H1 (cell line): ENCODE data around the gene OR14A2. TPM values are rescaled to one million over a fixed set of nuclear protein-coding genes. Genes with fewer than 3 reads are reported as not detected.

Source experiments
- CTCF ChIA-PET: fragments of 300-600 bp; sonication (Branson Sonifier 250); formaldehyde crosslinking; loops from one replicate; lab custom pipeline; 2021; ENCODE audit not compliant: partially characterized antibody; lab: Charles Lee
- POLR2A ChIA-PET: fragments of 300-600 bp; sonication (Branson Sonifier 250); formaldehyde crosslinking; loops from one replicate; lab custom pipeline; 2021; ENCODE audit warnings: inconsistent platforms; ENCODE audit not compliant: partially characterized antibody; lab: Charles Lee
- DNase-seq, 2 experiments: peaks; one replicate each; pipeline versions ENCODE4 v3.0.0 to v3.0.0-alpha.2; 2010 to 2022; ENCODE audit warnings: low spot score in 2 of 2, low read depth in 1 of 2, mixed read lengths in 1 of 2
- FAIRE-seq: peaks from 2 replicates; lab custom pipeline; 2011; peaks lifted over from hg19 to GRCh38; lab: Jason Lieb, UNC
- H2AFZ ChIP-seq: 2 replicates; pipeline ENCODE4 v1.8.1; 2012; ENCODE audit warnings: low read length, inconsistent platforms
- H2AK5ac ChIP-seq: 2 replicates; pipeline ENCODE4 v1.6.1; 2013; ENCODE audit warnings: low read depth, low read length
- H2BK120ac ChIP-seq: replicated peaks from 2 replicates; pipeline ENCODE3; 2013; ENCODE audit warnings: low read depth, low read length, inconsistent platforms
- H2BK12ac ChIP-seq: 2 replicates; pipeline ENCODE4 v1.6.1; 2013; ENCODE audit warnings: low read depth, low read length
- H2BK15ac ChIP-seq: 2 replicates; pipeline ENCODE4 v1.6.1; 2013; ENCODE audit warnings: low read length
- H2BK20ac ChIP-seq: 2 replicates; pipeline ENCODE4 v1.6.1; 2013; ENCODE audit warnings: low read length
- H2BK5ac ChIP-seq: 2 replicates; pipeline ENCODE4 v1.6.1; 2013; ENCODE audit warnings: low read depth, low read length
- H3K14ac ChIP-seq: 2 replicates; pipeline ENCODE4 v1.6.1; 2013; ENCODE audit warnings: inconsistent platforms; ENCODE audit not compliant: insufficient read length
- H3K18ac ChIP-seq: 2 replicates; pipeline ENCODE4 v1.6.1; 2013; ENCODE audit warnings: low read length; ENCODE audit errors: extremely low read depth
- H3K23ac ChIP-seq: 2 replicates; pipeline ENCODE4 v1.6.1; 2013; ENCODE audit warnings: inconsistent platforms; ENCODE audit not compliant: insufficient read length
- H3K23me2 ChIP-seq: 2 replicates; pipeline ENCODE4 v1.6.1; 2013; ENCODE audit warnings: low read depth, low read length
- H3K27ac ChIP-seq: 2 replicates; pipeline ENCODE4 v1.6.1; 2011; ENCODE audit warnings: low read depth, low read length, inconsistent platforms
- H3K27me3 ChIP-seq, 4 experiments: replicated peaks in 1 of 4; 1 replicate in 1 of 4; 2 replicates in 3 of 4; pipeline versions ENCODE4 v1.6.1 to v1.8.1; 2011 to 2013; ENCODE audit warnings: low read length in 3 of 4, mild to moderate bottlenecking in 3 of 4, inconsistent platforms in 2 of 4, mixed read lengths in 2 of 4, moderate library complexity in 1 of 4; ENCODE audit not compliant: control insufficient read depth in 3 of 4, insufficient read depth in 3 of 4; ENCODE audit errors: extremely low read depth in 1 of 4
- H3K36me3 ChIP-seq, 4 experiments: 2 replicates each; pipeline versions ENCODE4 v1.6.1 to v1.8.1; 2011 to 2013; ENCODE audit warnings: mild to moderate bottlenecking in 4 of 4, low read length in 3 of 4, moderate library complexity in 2 of 4, control low read depth in 1 of 4, inconsistent platforms in 1 of 4; ENCODE audit not compliant: insufficient read depth in 4 of 4, control insufficient read depth in 2 of 4
- H3K4ac ChIP-seq: replicated peaks from 2 replicates; pipeline ENCODE3; 2013; ENCODE audit warnings: low read length, low read depth, mixed read lengths, inconsistent platforms; ENCODE audit not compliant: insufficient read length
- H3K4me1 ChIP-seq, 4 experiments: replicated peaks in 1 of 4; 1 replicate in 1 of 4; 2 replicates in 3 of 4; pipeline versions ENCODE4 v1.6.1 to v1.8.1; 2011 to 2013; ENCODE audit warnings: low read length in 3 of 4, inconsistent platforms in 2 of 4, mixed read lengths in 1 of 4; ENCODE audit not compliant: insufficient read depth in 4 of 4, control insufficient read depth in 3 of 4
- H3K4me2 ChIP-seq, 2 experiments: 2 replicates each; pipeline versions ENCODE4 v1.6.1 to v1.8.1; 2011 to 2013; ENCODE audit warnings: low read depth in 2 of 2, low read length in 2 of 2, control low read depth in 1 of 2, inconsistent platforms in 1 of 2, mild to moderate bottlenecking in 1 of 2; ENCODE audit not compliant: insufficient read depth in 1 of 2
- H3K4me3 ChIP-seq, 4 experiments: fragments of 200-600, 300-600 bp in 1 of 4; sonication (generic), shearing (Covaris generic), sonication (Bioruptor Twin) in 1 of 4; 2 replicates each; pipeline versions ENCODE4 v1.5.1 to v1.8.1; 2011 to 2016; ENCODE audit warnings: low read length in 4 of 4, low read depth in 3 of 4, control low read depth in 2 of 4, inconsistent platforms in 2 of 4, mild to moderate bottlenecking in 2 of 4, mixed read lengths in 1 of 4, moderate library complexity in 1 of 4; ENCODE audit not compliant: insufficient read depth in 2 of 4; ENCODE audit errors: extremely low read depth in 1 of 4
- H3K56ac ChIP-seq: replicated peaks from 2 replicates; pipeline ENCODE3; 2013; ENCODE audit warnings: low read depth, mild to moderate bottlenecking, mixed read lengths, low read length, inconsistent platforms; ENCODE audit not compliant: insufficient read length
- H3K79me1 ChIP-seq: 2 replicates; pipeline ENCODE4 v1.6.1; 2013; ENCODE audit warnings: low read depth, low read length, control low read depth
- H3K79me2 ChIP-seq, 2 experiments: 2 replicates each; pipeline versions ENCODE4 v1.6.1 to v1.8.1; 2012 to 2013; ENCODE audit warnings: low read length in 2 of 2, mild to moderate bottlenecking in 2 of 2, inconsistent platforms in 1 of 2; ENCODE audit not compliant: insufficient read depth in 2 of 2, control insufficient read depth in 1 of 2
- H3K9ac ChIP-seq, 4 experiments: replicated peaks in 1 of 4; 1 replicate in 1 of 4; 2 replicates in 3 of 4; pipeline versions ENCODE4 v1.6.1 to v1.8.1; 2011 to 2013; ENCODE audit warnings: low read depth in 3 of 4, low read length in 3 of 4, control low read depth in 2 of 4, mild to moderate bottlenecking in 2 of 4, moderate library complexity in 2 of 4, inconsistent platforms in 1 of 4; ENCODE audit errors: extremely low read depth in 1 of 4
- H3K9me3 ChIP-seq, 2 experiments: 2 replicates each; pipeline versions ENCODE4 v1.6.1 to v1.8.1; 2012 to 2013; ENCODE audit warnings: mild to moderate bottlenecking in 2 of 2, moderate library complexity in 2 of 2, control low read depth in 1 of 2, inconsistent platforms in 1 of 2, low read depth in 1 of 2, low read length in 1 of 2, mixed read lengths in 1 of 2; ENCODE audit not compliant: insufficient read depth in 2 of 2
- H4K20me1 ChIP-seq, 2 experiments: replicated peaks in 1 of 2; 2 replicates each; pipeline versions ENCODE3 to v1.8.1; 2011 to 2013; ENCODE audit warnings: inconsistent platforms in 2 of 2, low read length in 2 of 2, mild to moderate bottlenecking in 1 of 2; ENCODE audit not compliant: insufficient read depth in 2 of 2, control insufficient read depth in 1 of 2
- H4K5ac ChIP-seq: 2 replicates; pipeline ENCODE4 v1.6.1; 2013; ENCODE audit warnings: low read length, low read depth, mixed read lengths, inconsistent platforms; ENCODE audit not compliant: insufficient read length
- H4K8ac ChIP-seq: 2 replicates; pipeline ENCODE4 v1.8.0; 2013; ENCODE audit warnings: mild to moderate bottlenecking, moderate library complexity, low read length, inconsistent platforms; ENCODE audit not compliant: insufficient read depth; ENCODE audit errors: extremely low read depth
- H4K91ac ChIP-seq: replicated peaks from 2 replicates; pipeline ENCODE3; 2013; ENCODE audit warnings: low read length, mixed read lengths, inconsistent platforms; ENCODE audit not compliant: insufficient read length
- POLR2A ChIP-seq, 2 experiments: IDR thresholded peaks; 1 replicate in 1 of 2; 2 replicates in 1 of 2; pipeline ENCODE4 v1.6.1; 2011; ENCODE audit warnings: low read depth in 2 of 2, low read length in 2 of 2, mild to moderate bottlenecking in 2 of 2; ENCODE audit errors: control extremely low read depth in 1 of 2
- RAD21 ChIP-seq, 2 experiments: IDR thresholded peaks in 1 of 2; conservative IDR thresholded peaks in 1 of 2; 2 replicates each; pipeline ENCODE4 v1.6.1; 2011; ENCODE audit warnings: low read depth in 2 of 2, low read length in 2 of 2, improper control_type of control experiment in 1 of 2, inconsistent platforms in 1 of 2, mild to moderate bottlenecking in 1 of 2, moderate library complexity in 1 of 2
- WGBS, 2 experiments: shearing (Covaris generic) in 1 of 2; methylation state at CpG; one replicate each; pipeline versions ENCODE4 v1.1.6 to v1.1.7; 2013 to 2015; ENCODE audit warnings: low lambda C conversion rate in 2 of 2, mixed read lengths in 2 of 2, inconsistent platforms in 1 of 2, low coverage in 1 of 2, missing lambda C conversion rate in 1 of 2; ENCODE audit not compliant: insufficient replicate concordance in 2 of 2, insufficient coverage in 1 of 2, insufficient read length in 1 of 2; ENCODE audit errors: extremely low coverage in 1 of 2, missing lambda C conversion rate in 1 of 2; 5-methylcytosine and 5-hydroxymethylcytosine counted together
- polyA plus RNA-seq, 7 experiments: library from polyadenylated mRNA; depleted of rRNA in 3 of 7; stranded (reverse) in 5 of 7; unstranded in 2 of 7; fragments of >200 nt in 5 of 7; fragments of 200-250 nt in 2 of 7; gene quantifications; 1 replicate in 5 of 7; 2 replicates in 1 of 7; 4 replicates in 1 of 7; pipeline versions ENCODE4 v1.2.1 to v1.2.3, GENCODE V29; 2011 to 2013; ENCODE audit warnings: missing spikeins in 2 of 7, mixed read lengths in 2 of 7
- total RNA-seq: library from RNA; stranded (reverse); fragmentation: NEBNext Ultra II Directional; extraction: Animal tissue kit (Norgen Biotek cat#: 25700); gene quantifications from 2 replicates; pipeline ENCODE4 v1.2.1, GENCODE V29; 2021
- TF ChIP-seq, protein P1 (sequence below), 3 experiments: IDR thresholded peaks; 1 replicate in 2 of 3; 2 replicates in 1 of 3; pipeline versions ENCODE4 v1.5.1 to v1.6.1; 2011; ENCODE audit warnings: low read length in 3 of 3, mild to moderate bottlenecking in 3 of 3, inconsistent platforms in 2 of 3, low read depth in 1 of 3, moderate library complexity in 1 of 3; ENCODE audit not compliant: insufficient read depth in 1 of 3; ENCODE audit errors: control extremely low read depth in 1 of 3

Gene OR14A2
- total and polyA plus RNA-seq, 2 of the 8 experiments (the other 6 are each of a cell fraction or from before 2014, with no cell fraction given), result not detected

DNA sequence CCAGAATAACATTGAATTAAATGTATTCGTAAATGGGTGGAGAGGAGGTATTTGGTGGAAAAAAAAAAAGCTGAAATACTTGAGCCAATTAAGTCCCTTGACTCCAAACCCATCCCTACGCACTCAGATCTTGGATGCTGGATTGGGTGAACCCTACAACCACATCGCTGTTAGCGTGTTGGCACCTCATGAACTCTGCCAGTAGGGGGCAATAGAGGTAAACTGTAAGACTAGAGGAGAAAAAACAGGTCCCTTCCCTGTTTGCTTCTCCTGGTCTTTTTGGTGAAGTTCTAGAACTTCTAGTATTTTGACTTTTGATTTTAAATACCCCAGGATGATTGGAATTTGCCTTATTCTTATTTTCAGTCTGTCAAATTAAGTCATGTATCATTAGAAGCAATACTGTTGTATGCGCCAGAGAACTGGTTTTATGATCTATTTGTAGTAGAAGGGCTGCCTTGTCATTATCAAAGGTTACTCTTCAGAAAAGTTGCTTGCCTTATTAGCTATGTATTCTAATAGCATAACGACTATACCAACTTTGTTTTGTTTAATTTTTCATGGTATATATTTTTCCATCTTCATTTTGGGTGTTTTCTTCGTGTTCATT lies 66.5 kb downstream of the OR14A2 start:
- peak; percentile 13 for FAIRE-seq

More for the DNA sequence above, 66.5 kb downstream of the OR14A2 start:
- no peak overlapping the region for H3K9ac ChIP-seq
- H3K23ac ChIP-seq, result no peak overlapping the region
- H3K79me2 ChIP-seq, result no peaks in the 10 kb centered on the region
- no peak overlapping the region for H3K4me3 ChIP-seq
- H3K4me1 ChIP-seq, result no peaks in the 10 kb centered on the region
- no peak overlapping the region for H2BK12ac ChIP-seq
- POLR2A ChIA-PET, result no interaction called here
- H2BK5ac ChIP-seq, result no peak overlapping the region
- no peak overlapping the region for H4K8ac ChIP-seq
- H3K27ac ChIP-seq, result no peak overlapping the region
- TF ChIP-seq RAD21 (IDR thresholded peaks at IDR 0.05 in 1 of 2, conservative IDR thresholded peaks at IDR 0.05 in 1 of 2; ENCODE audit: low read depth in 2 of 2, low read length in 2 of 2) (peak; percentile 70 to 78), POLR2A (IDR thresholded peaks at IDR 0.05; ENCODE audit: control extremely low read depth in 1 of 2, low read depth in 2 of 2, low read length in 2 of 2) (no peak)
- TF ChIP-seq, protein P1, sequence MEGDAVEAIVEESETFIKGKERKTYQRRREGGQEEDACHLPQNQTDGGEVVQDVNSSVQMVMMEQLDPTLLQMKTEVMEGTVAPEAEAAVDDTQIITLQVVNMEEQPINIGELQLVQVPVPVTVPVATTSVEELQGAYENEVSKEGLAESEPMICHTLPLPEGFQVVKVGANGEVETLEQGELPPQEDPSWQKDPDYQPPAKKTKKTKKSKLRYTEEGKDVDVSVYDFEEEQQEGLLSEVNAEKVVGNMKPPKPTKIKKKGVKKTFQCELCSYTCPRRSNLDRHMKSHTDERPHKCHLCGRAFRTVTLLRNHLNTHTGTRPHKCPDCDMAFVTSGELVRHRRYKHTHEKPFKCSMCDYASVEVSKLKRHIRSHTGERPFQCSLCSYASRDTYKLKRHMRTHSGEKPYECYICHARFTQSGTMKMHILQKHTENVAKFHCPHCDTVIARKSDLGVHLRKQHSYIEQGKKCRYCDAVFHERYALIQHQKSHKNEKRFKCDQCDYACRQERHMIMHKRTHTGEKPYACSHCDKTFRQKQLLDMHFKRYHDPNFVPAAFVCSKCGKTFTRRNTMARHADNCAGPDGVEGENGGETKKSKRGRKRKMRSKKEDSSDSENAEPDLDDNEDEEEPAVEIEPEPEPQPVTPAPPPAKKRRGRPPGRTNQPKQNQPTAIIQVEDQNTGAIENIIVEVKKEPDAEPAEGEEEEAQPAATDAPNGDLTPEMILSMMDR (IDR thresholded peaks at IDR 0.05; ENCODE audit: control extremely low read depth in 1 of 3, insufficient read depth in 1 of 3, low read depth in 1 of 3, low read length in 3 of 3), result peak; percentile 64 to 86 (median 72)
- no peak overlapping the region for H4K5ac ChIP-seq
- H3K27me3 ChIP-seq, result no peaks in the 10 kb centered on the region
- H3K23me2 ChIP-seq, result no peaks in the 10 kb centered on the region
- no peaks in the 10 kb centered on the region for H4K20me1 ChIP-seq
- H2BK120ac ChIP-seq, result no peak overlapping the region
- no peak overlapping the region for H2AK5ac ChIP-seq
- H2AFZ ChIP-seq, result no peak overlapping the region
- H3K18ac ChIP-seq, result no peak overlapping the region
- no peak overlapping the region for H4K91ac ChIP-seq
- no peaks in the 10 kb centered on the region for H3K36me3 ChIP-seq
- no peak overlapping the region for H2BK20ac ChIP-seq
- H3K79me1 ChIP-seq, result no peaks in the 10 kb centered on the region
- no peak overlapping the region for H3K4me2 ChIP-seq
- no peak overlapping the region for H2BK15ac ChIP-seq
- H3K9me3 ChIP-seq, result peaks cover 8 to 12% of the 10 kb centered on the region in 2 experiments; a peak in 2 of 4 replicates
- H3K14ac ChIP-seq, result no peak overlapping the region
- peak; percentile 3 to 68 for DNase-seq
- H3K56ac ChIP-seq, result no peak overlapping the region
- no peak overlapping the region for H3K4ac ChIP-seq
- WGBS, 2 experiments, result 47% methylated on average over 7 of the region's 7 CpGs; no CpG with 5 or more reads in 1 of the 2 experiments
- CTCF ChIA-PET, result interaction anchor here (0.6 to 1.1 kb wide), 4 partner anchors 12 to 237 kb away, joined by 3 to 4 read pairs (median 3); no protein-coding TSS in a partner anchor
